IMR-90 (cell line): ENCODE data around the gene RALGAPA2. TPM values are rescaled to one million over a fixed set of nuclear protein-coding genes. Genes with fewer than 3 reads are reported as not detected.

Experiments
- ATAC-seq: fragments of 200-7000 bp; cut with Tn5 transposase; 2 replicates; pipeline ENCODE4 v1.9.1; 2020; ENCODE audit warnings: low read depth, mild to moderate bottlenecking, moderate library complexity
- BruUV-seq: library from RNA; stranded (reverse); fragments of 400-500 nt; replicated peaks from 2 replicates; lab custom pipeline; 2021; lab: Mats Ljungman, UMichigan
- CTCF ChIA-PET: fragments of 300-600 bp; formaldehyde crosslinking; extraction: SDS; loops from one replicate; lab custom pipeline; 2021; ENCODE audit warnings: antibody characterized with exemption; lab: Yijun Ruan, JAX
- POLR2A ChIA-PET: fragments of 300-600 bp; sonication (Branson Sonifier 250); formaldehyde crosslinking; loops from one replicate; lab custom pipeline; 2022; ENCODE audit warnings: antibody characterized with exemption; ENCODE audit not compliant: unreplicated experiment; lab: Charles Lee
- DNase-seq: peaks from one replicate; pipeline ENCODE4 v3.0.0; 2013
- H2AFZ ChIP-seq: replicated peaks from 2 replicates; pipeline ENCODE3; 2013; ENCODE audit warnings: low read length, mild to moderate bottlenecking; ENCODE audit not compliant: poor library complexity
- H2AK5ac ChIP-seq: 2 replicates; pipeline ENCODE4 v1.6.1; 2013; ENCODE audit warnings: low read depth, low read length, inconsistent platforms
- H2AK9ac ChIP-seq: replicated peaks from 2 replicates; pipeline ENCODE3; 2013; ENCODE audit warnings: mild to moderate bottlenecking, low read depth, low read length, moderate library complexity; ENCODE audit not compliant: poor library complexity
- H2BK120ac ChIP-seq: 2 replicates; pipeline ENCODE4 v1.6.1; 2013; ENCODE audit warnings: low read depth, low read length, inconsistent platforms
- H2BK15ac ChIP-seq: 3 replicates; pipeline ENCODE4 v1.6.1; 2013; ENCODE audit warnings: low read depth, low read length, inconsistent platforms
- H2BK20ac ChIP-seq: 2 replicates; pipeline ENCODE4 v1.6.1; 2013; ENCODE audit warnings: low read depth, mild to moderate bottlenecking, inconsistent platforms, low read length, moderate library complexity
- H2BK5ac ChIP-seq: 2 replicates; pipeline ENCODE4 v1.6.1; 2013; ENCODE audit warnings: mild to moderate bottlenecking, low read depth, low read length, inconsistent platforms; ENCODE audit not compliant: poor library complexity, severe bottlenecking
- H3K14ac ChIP-seq: replicated peaks from 2 replicates; pipeline ENCODE4 v1.6.1; 2013; ENCODE audit warnings: low read depth, low read length, inconsistent platforms
- H3K18ac ChIP-seq: 2 replicates; pipeline ENCODE4 v1.6.1; 2013; ENCODE audit warnings: low read depth, low read length, control low read depth
- H3K23ac ChIP-seq: 2 replicates; pipeline ENCODE4 v1.6.1; 2013; ENCODE audit warnings: low read depth, low read length, inconsistent platforms
- H3K27ac ChIP-seq: 2 replicates; pipeline ENCODE4 v1.5.1; 2013; ENCODE audit warnings: mild to moderate bottlenecking, control low read depth, low read length; ENCODE audit not compliant: insufficient read depth
- H3K27me3 ChIP-seq: 2 replicates; pipeline ENCODE4 v1.6.1; 2013; ENCODE audit warnings: low read length; ENCODE audit not compliant: control insufficient read depth, insufficient read depth
- H3K36me3 ChIP-seq: 2 replicates; pipeline ENCODE4 v1.6.1; 2013; ENCODE audit warnings: low read length, mixed read lengths; ENCODE audit not compliant: control insufficient read depth, insufficient read depth
- H3K4ac ChIP-seq: 2 replicates; pipeline ENCODE4 v1.6.1; 2013; ENCODE audit warnings: low read depth, low read length, inconsistent platforms
- H3K4me1 ChIP-seq: 2 replicates; pipeline ENCODE4 v1.6.1; 2013; ENCODE audit warnings: low read length, mixed read lengths; ENCODE audit not compliant: control insufficient read depth, insufficient read depth
- H3K4me2 ChIP-seq: 2 replicates; pipeline ENCODE4 v1.6.1; 2013; ENCODE audit warnings: low read depth, mild to moderate bottlenecking, control low read depth, low read length, moderate library complexity
- H3K4me3 ChIP-seq: 2 replicates; pipeline ENCODE4 v1.5.1; 2013; ENCODE audit warnings: low read depth, mild to moderate bottlenecking, control low read depth, low read length, moderate library complexity; ENCODE audit not compliant: insufficient read depth
- H3K56ac ChIP-seq: 2 replicates; pipeline ENCODE4 v1.6.1; 2013; ENCODE audit warnings: low read length, inconsistent platforms; ENCODE audit not compliant: insufficient read depth; ENCODE audit errors: extremely low read depth
- H3K79me1 ChIP-seq, 2 experiments: 2 replicates each; pipeline ENCODE4 v1.6.1; 2013; ENCODE audit warnings: low read length in 2 of 2, inconsistent platforms in 1 of 2, low read depth in 1 of 2
- H3K9ac ChIP-seq: 2 replicates; pipeline ENCODE4 v1.6.1; 2013; ENCODE audit warnings: low read depth, low read length, control low read depth
- H3K9me1 ChIP-seq: 2 replicates; pipeline ENCODE4 v1.6.1; 2013; ENCODE audit warnings: low read length, inconsistent platforms; ENCODE audit not compliant: insufficient read depth
- H3K9me3 ChIP-seq: 2 replicates; pipeline ENCODE4 v1.6.1; 2013; ENCODE audit warnings: low read length; ENCODE audit not compliant: control insufficient read depth, insufficient read depth
- H4K20me1 ChIP-seq: 2 replicates; pipeline ENCODE4 v1.6.1; 2013; ENCODE audit warnings: low read length, inconsistent platforms; ENCODE audit not compliant: insufficient read depth
- H4K5ac ChIP-seq: 2 replicates; pipeline ENCODE4 v1.6.1; 2013; ENCODE audit warnings: mild to moderate bottlenecking, low read depth, low read length, control low read depth
- H4K8ac ChIP-seq, 2 experiments: 2 replicates each; pipeline ENCODE4 v1.6.1; 2013; ENCODE audit warnings: low read depth in 2 of 2, low read length in 2 of 2, control low read depth in 1 of 2, inconsistent platforms in 1 of 2
- H4K91ac ChIP-seq: 2 replicates; pipeline ENCODE4 v1.6.1; 2013; ENCODE audit warnings: low read depth, low read length, inconsistent platforms; ENCODE audit not compliant: insufficient read depth
- BHLHE40 ChIP-seq: fragments of 150-350 bp; IDR thresholded peaks from 2 replicates; pipeline ENCODE4 v1.6.1; 2016; ENCODE audit warnings: mild to moderate bottlenecking, low read depth, low read length
- CEBPB ChIP-seq: IDR thresholded peaks from 2 replicates; pipeline ENCODE4 v1.6.1; 2012; ENCODE audit warnings: low read depth, low read length, improper control_type of control experiment
- CHD1 ChIP-seq: IDR thresholded peaks from 2 replicates; pipeline ENCODE4 v1.6.1; 2012; ENCODE audit warnings: low read depth, low read length, improper control_type of control experiment
- CTCF ChIP-seq: conservative IDR thresholded peaks from 2 replicates; pipeline ENCODE4 v1.5.1; 2012; ENCODE audit warnings: mild to moderate bottlenecking, low read depth, low read length, improper control_type of control experiment
- FOS ChIP-seq: fragments of 150-350 bp; IDR thresholded peaks from 2 replicates; pipeline ENCODE4 v1.6.1; 2016; ENCODE audit warnings: low read depth, low read length
- MAFK ChIP-seq: IDR thresholded peaks from 2 replicates; pipeline ENCODE4 v1.6.1; 2012; ENCODE audit warnings: low read depth, low read length, improper control_type of control experiment
- MAZ ChIP-seq: IDR thresholded peaks from 2 replicates; pipeline ENCODE4 v1.6.1; 2012; ENCODE audit warnings: low read depth, mild to moderate bottlenecking, low read length, improper control_type of control experiment, moderate library complexity, borderline replicate concordance
- MXI1 ChIP-seq: IDR thresholded peaks from 2 replicates; pipeline ENCODE4 v1.6.1; 2012; ENCODE audit warnings: low read depth, mild to moderate bottlenecking, low read length, moderate library complexity, borderline replicate concordance
- NFE2L2 ChIP-seq: fragments of 150-350 bp; IDR thresholded peaks from 2 replicates; pipeline ENCODE4 v1.6.1; 2016; ENCODE audit warnings: low read depth, mild to moderate bottlenecking, low read length
- POLR2A ChIP-seq: IDR thresholded peaks from 2 replicates; pipeline ENCODE4 v1.6.1; 2012; ENCODE audit warnings: mild to moderate bottlenecking, low read depth, low read length
- RAD21 ChIP-seq: IDR thresholded peaks from 2 replicates; pipeline ENCODE4 v1.6.1; 2012; ENCODE audit warnings: low read length, improper control_type of control experiment
- RCOR1 ChIP-seq: IDR thresholded peaks from 2 replicates; pipeline ENCODE4 v1.6.1; 2012; ENCODE audit warnings: mild to moderate bottlenecking, low read length, improper control_type of control experiment; ENCODE audit not compliant: insufficient replicate concordance
- RFX5 ChIP-seq: IDR thresholded peaks from 2 replicates; pipeline ENCODE4 v1.8.0; 2012; ENCODE audit warnings: low read depth, mild to moderate bottlenecking, low read length, moderate library complexity
- SMC3 ChIP-seq: fragments of 150-350 bp; IDR thresholded peaks from 2 replicates; pipeline ENCODE4 v1.6.1; 2016; ENCODE audit warnings: low read depth, mild to moderate bottlenecking, antibody characterized with exemption, low read length, moderate library complexity
- WGBS, 2 experiments: methylation state at CpG; one replicate each; pipeline versions ENCODE4 v1.1.5 to v1.1.7; 2013; ENCODE audit warnings: missing lambda C conversion rate in 2 of 2; ENCODE audit not compliant: insufficient read length in 1 of 2; ENCODE audit errors: extremely low coverage in 2 of 2; 5-methylcytosine and 5-hydroxymethylcytosine counted together
- dilution Hi-C: fragments of 300-500 bp; cut with HindIII; formaldehyde crosslinking; loops from one replicate; pipeline ENCODE4 v1.14.3; 2018; ENCODE audit warnings: low sequenced_read_pairs; ENCODE audit not compliant: unreplicated experiment
- in situ Hi-C: fragments of 300-500 bp; cut with MboI; formaldehyde crosslinking; loops from 3 replicates; pipeline ENCODE4 v1.14.3; 2019; ENCODE audit warnings: low sequenced_read_pairs, inconsistent platforms, mixed read lengths
- intact Hi-C: fragments of 100-400 bp; cut with micrococcal nuclease; formaldehyde crosslinking; loops from 2 replicates; pipeline ENCODE4 v1.10.0; 2022
- polyA plus RNA-seq, 3 experiments: library from polyadenylated mRNA; depleted of rRNA; stranded (reverse); fragments of >200 nt; gene quantifications; 2 replicates each; pipeline ENCODE4 v1.2.3, GENCODE V29; 2012; ENCODE audit warnings: low replicate concordance in 1 of 3
- total RNA-seq: library from RNA; depleted of rRNA; stranded (reverse); fragments of >200 nt; gene quantifications from 2 replicates; pipeline ENCODE4 v1.2.3, GENCODE V29; 2012
- TF ChIP-seq, protein P1 (sequence below): fragments of 150-350 bp; IDR thresholded peaks from 2 replicates; pipeline ENCODE4 v1.6.1; 2016; ENCODE audit warnings: low read depth, mild to moderate bottlenecking, low read length, moderate library complexity, borderline replicate concordance
- TF ChIP-seq, protein P2 (sequence below): fragments of 150-350 bp; IDR thresholded peaks from 2 replicates; pipeline ENCODE4 v1.6.1; 2017; ENCODE audit warnings: mild to moderate bottlenecking, antibody characterized with exemption, low read length, low read depth

RALGAPA2 gene
- total and polyA plus RNA-seq, 2 of the 4 experiments (the other 2 are of a cell fraction) = 1.3 to 3.9 TPM

- no peak overlapping the region for H3K14ac ChIP-seq
- TF ChIP-seq MXI1 (no peak), CHD1 (no peak), CTCF (no peak), RFX5 (no peak), MAFK (no peak), FOS (no peak), BHLHE40 (no peak), MAZ (no peak), POLR2A (no peak), SMC3 (no peak), CEBPB (no peak), RCOR1 (no peak), RAD21 (no peak), NFE2L2 (no peak)
- TF ChIP-seq, protein P1, sequence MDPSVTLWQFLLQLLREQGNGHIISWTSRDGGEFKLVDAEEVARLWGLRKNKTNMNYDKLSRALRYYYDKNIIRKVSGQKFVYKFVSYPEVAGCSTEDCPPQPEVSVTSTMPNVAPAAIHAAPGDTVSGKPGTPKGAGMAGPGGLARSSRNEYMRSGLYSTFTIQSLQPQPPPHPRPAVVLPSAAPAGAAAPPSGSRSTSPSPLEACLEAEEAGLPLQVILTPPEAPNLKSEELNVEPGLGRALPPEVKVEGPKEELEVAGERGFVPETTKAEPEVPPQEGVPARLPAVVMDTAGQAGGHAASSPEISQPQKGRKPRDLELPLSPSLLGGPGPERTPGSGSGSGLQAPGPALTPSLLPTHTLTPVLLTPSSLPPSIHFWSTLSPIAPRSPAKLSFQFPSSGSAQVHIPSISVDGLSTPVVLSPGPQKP = no peak
- TF ChIP-seq, protein P2, sequence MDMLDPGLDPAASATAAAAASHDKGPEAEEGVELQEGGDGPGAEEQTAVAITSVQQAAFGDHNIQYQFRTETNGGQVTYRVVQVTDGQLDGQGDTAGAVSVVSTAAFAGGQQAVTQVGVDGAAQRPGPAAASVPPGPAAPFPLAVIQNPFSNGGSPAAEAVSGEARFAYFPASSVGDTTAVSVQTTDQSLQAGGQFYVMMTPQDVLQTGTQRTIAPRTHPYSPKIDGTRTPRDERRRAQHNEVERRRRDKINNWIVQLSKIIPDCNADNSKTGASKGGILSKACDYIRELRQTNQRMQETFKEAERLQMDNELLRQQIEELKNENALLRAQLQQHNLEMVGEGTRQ = no peak
- no peaks in the 10 kb centered on the region for H4K20me1 ChIP-seq
- H2BK20ac ChIP-seq = no peak overlapping the region
- no peak overlapping the region for H2AFZ ChIP-seq
- H3K23ac ChIP-seq = no peak overlapping the region
- ChIA-PET CTCF (no interaction called here), POLR2A (no interaction called here)
- no peak overlapping the region for H2BK5ac ChIP-seq
- H2AK5ac ChIP-seq = no peak overlapping the region
- no peak overlapping the region for H3K4me3 ChIP-seq
- H2AK9ac ChIP-seq = no peak overlapping the region
- H4K8ac ChIP-seq = no peak overlapping the region
- H3K18ac ChIP-seq = no peak overlapping the region
- H3K4me1 ChIP-seq = no peaks in the 10 kb centered on the region
- H3K4me2 ChIP-seq = no peak overlapping the region
- H3K27me3 ChIP-seq = no peaks in the 10 kb centered on the region
- H4K91ac ChIP-seq = no peak overlapping the region
- H4K5ac ChIP-seq = no peak overlapping the region
- H2BK15ac ChIP-seq = no peak overlapping the region
- DNase-seq (no peak), ATAC-seq (no peak)
- H3K9me3 ChIP-seq = no peaks in the 10 kb centered on the region
- 93% methylated on average over 3 of the region's 6 CpGs; no CpG with 5 or more reads in 1 of the 2 experiments for WGBS, 2 experiments
- H3K9me1 ChIP-seq = no peaks in the 10 kb centered on the region; the same call in 1 of the 2 replicates
- no peaks in the 10 kb centered on the region for H3K36me3 ChIP-seq
- H3K4ac ChIP-seq = no peak overlapping the region
- H3K9ac ChIP-seq = no peak overlapping the region
- dilution Hi-C loops (no loop called here), in situ Hi-C loops (no loop called here), intact Hi-C loops (no loop called here)
- no peaks in the 10 kb centered on the region for H3K79me1 ChIP-seq
- no peak overlapping the region for H3K27ac ChIP-seq
- no peak overlapping the region for H3K56ac ChIP-seq
- no peak overlapping the region for H2BK120ac ChIP-seq
- no TSS peak for BruUV-seq
Observed at GRCh38 chr20:20571068-20571780, 141.2 kb downstream of the RALGAPA2 start.
